HPDE6-E6E7 (cell line): Measurements from ENCODE around the gene GRIA3.

Source experiments
- DNase-seq: peaks from one replicate; pipeline ENCODE4 v3.0.0; 2011; ENCODE audit warnings: missing footprints; ENCODE audit errors: extremely low spot score

The GRIA3 gene

DNA sequence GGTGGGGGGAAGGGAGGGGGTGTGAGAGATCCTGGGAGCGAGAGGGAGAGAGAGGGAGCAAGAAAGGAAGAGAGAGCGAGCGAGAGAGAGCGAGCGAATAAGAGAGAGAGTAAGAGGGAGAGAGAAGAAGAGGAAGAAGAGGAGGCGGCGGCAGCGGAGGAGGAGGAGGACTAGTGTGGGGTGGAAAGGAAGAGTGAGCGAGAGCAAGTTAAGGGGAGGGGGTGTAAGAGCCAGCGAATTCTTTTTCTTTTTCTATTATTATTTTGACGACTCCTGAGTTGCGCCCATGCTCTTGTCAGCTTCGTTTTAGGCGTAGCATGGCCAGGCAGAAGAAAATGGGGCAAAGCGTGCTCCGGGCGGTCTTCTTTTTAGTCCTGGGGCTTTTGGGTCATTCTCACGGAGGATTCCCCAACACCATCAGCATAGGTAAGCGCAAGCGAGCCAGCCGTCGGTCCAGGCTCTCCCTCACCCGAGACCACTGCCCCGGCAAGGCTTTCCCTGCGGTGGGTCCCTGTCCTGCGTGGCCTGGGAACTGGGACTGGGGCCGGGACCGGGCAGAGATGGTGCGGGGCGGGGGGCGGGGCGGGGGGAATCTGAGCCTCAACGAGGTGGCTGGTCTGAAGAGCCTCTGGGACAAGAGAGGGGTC, at the start of gene GRIA3:
Gene GRIA3, plus strand, starts transcription at position 60 of the 647 bp plus-strand sequence. Its CDS starts 258 bp downstream, at position 318.
- DNase-seq: no peak

DNA sequence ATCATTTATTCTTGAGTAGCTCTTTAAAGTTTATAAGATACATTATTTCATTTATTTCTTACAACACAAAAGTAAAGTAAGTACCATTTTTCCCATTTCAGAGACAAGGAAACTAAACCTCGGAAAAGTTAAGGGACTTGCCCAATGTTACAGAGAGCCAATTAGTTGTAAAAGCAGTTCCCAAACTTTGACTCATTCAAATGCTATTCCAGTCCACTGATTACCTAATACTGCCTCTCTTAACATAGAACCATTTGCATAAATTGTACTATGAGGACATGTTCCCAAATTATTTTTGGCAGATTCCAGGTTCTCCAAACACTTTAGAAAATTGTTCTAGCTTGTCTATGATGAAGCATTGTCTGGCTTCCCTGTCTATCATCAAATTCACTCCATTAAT, 45.6 kb upstream of the GRIA3 start:
- no peak for DNase-seq

GRCh38 chrX:123140454-123140853, 43.6 kb upstream of the GRIA3 start:
- DNase-seq: no peak

DNA sequence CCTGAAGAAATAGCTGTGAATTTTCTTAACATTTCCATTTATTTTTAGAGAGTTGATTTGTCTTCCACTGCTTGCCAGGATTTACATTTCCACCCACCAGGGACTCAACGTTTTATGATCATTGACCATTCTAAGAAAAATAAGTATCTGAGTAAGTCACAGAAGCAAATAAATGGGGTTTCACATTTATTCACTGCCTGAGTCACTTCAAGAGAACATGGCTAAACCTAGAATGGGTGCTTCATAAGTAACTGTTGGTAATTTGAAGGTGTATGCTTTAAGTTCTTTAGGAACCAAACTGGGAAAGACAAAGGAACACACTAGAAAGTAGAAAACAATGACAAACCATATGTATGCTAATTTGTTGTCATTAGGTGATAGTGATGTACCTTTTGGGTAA, 43.2 kb upstream of the GRIA3 start:
- DNase-seq: no peak

GRCh38 chrX:123153846-123154335, 30.2 kb upstream of the GRIA3 start:
- no peak for DNase-seq

DNA sequence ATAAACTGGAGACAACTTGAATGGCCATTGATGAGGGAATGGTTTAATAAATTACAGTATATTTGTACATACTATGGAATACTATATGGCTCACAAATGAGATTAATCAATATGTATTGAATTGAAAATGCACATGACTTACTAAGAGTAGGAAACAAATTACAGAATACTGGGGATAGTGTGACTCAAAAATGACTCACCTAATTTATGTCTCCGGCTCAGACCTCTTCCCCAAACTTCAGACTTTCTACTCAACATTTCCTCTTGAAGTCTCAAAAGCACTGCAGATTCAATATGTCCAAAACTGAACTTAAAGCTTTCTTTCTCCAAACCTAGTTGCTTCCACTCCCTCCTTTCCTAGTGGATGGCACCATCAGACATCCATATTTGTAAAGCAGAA, 28.8 kb upstream of the GRIA3 start:
- no peak for DNase-seq

DNA sequence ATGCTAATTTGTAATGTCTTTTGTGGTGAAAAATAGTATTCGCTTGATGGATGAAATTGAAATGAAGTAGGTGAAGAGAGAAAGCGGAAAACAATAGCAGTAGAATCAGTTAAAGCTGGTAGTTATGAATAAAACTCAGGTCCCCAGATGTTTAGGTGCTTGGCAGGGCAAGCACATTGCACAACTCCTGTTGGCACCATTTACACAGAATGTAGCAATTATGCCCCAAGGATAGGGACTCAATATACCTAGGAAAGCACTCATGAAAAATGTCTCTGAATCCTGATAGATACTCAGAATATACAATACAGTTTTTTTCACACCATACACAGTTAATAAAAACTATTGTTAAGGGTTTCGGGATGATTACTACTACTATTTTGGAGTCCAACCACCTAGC, 26.5 kb upstream of the GRIA3 start:
- no peak for DNase-seq

DNA sequence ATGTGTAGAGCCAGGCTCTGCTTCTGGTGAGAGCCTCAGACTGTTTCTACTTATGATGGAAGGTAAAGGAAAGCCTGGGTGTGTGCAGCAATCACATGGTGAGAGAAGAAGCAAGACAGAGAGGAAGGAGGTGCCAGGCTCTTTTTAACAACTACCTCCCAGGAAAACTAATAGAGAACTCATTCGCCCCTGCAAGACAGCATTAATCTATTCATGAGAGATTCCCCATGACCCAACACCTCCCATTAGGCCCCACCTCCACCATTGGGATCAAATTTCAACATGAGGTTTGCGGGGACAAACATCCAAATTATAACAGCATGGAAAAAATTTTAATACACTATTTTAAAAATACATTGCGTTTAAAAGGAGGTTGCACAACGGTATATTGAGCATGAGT, 24.7 kb upstream of the GRIA3 start:
- DNase-seq: no peak

GRCh38 chrX:123167621-123168020, 16.5 kb upstream of the GRIA3 start:
- no peak for DNase-seq

GRCh38 chrX:123169247-123169901, 14.7 kb upstream of the GRIA3 start:
- DNase-seq: peak; percentile 25

DNA sequence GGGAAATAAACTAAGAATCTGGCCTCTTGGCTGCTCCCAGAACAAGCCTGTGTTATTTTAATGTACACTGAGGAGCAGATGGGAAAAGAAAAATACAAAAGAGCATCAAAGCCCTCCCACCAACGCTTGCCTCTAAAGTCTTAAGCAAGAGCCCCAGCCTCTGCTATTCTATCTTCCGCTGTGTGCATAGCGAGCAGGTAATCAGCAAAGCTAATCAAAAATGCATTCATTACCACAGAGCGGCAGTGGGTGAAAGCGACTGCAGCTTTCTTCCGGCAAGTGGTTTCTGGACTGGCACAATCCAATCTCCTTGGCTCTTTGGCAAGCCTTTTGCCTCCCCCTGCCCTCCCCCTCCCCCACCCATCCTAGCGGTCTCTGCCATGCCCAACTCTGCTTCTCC, 13.5 kb upstream of the GRIA3 start:
- no peak for DNase-seq

GRCh38 chrX:123171781-123172180, 12.3 kb upstream of the GRIA3 start:
- no peak for DNase-seq

DNA sequence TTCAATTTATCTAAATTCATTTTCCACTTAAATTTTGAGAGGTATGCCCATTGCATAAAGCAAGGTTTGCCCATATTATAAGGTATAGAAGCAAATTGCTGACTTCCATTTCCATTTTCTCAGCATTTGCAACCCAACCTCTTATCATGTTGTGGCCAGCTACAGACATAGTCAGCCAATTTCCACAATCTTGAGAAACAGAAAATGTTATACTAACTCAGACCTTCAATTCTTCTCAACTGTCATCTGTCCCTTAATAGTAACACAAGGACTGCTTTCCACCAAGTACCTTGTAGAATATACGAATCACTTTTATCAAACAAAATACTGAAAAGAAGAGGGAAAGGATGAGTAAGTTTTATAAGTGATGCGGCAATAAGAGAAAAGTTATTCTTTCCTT, 11.2 kb upstream of the GRIA3 start:
- DNase-seq: no peak

DNA sequence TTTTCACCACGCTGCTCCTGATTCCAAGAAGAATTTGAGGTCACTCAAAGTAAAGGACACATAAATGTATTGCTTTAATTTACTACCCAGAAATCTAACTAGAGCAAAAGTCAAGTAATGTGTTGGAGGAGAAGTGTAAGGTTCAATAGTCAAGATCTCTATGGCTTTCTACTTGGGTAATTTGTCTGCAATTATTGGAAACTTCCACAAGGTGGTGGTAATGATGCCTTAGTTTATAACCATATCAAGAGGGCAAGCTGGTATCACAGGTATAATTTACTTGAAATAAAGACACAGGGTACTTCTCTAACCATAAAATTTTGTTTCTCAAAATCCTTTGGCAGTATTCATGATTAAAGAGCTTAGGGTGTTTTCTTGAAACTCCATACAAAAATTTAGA, 10.2 kb upstream of the GRIA3 start:
- DNase-seq: no peak

DNA sequence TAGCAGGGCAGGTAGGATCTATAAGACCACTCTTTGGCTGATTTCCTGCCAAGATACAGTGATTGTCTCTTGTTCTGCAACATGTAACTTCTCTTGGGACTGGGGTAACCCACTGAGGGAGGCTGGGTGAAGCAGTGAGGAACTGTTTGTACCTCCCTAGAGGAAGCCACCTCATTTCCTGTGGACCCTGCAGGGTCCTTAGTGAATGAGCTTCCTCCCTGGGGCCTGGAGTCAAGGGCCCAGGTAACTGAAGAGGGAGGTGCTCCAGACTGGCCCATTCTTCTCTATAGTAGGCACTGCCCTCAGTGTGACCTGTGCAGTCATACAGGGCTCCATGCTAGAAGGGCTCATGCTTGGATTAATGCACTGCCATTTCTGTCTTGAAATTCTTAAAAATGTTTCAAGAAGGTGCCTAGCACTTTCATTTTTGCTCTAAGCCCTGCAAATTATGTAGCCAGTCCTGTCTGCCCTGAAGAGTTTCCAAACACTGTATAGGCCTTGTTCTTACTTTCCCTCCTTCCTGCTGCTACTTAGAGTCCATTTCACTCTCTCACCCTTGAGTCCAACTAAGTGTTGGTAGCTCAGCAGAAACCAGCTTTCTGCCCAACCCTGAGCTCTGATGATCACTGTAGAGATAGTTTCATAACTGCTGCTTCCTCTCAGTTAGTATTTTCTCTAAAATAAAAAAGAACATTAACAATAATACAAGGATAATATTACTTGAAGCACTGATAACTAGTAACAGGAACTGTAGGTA, 8.5 kb upstream of the GRIA3 start:
- no peak for DNase-seq

GRCh38 chrX:123181233-123181914, 2.7 kb upstream of the GRIA3 start:
- no peak for DNase-seq

GRCh38 chrX:123184866-123185276, 793 bp downstream of the GRIA3 start:
- DNase-seq: no peak

DNA sequence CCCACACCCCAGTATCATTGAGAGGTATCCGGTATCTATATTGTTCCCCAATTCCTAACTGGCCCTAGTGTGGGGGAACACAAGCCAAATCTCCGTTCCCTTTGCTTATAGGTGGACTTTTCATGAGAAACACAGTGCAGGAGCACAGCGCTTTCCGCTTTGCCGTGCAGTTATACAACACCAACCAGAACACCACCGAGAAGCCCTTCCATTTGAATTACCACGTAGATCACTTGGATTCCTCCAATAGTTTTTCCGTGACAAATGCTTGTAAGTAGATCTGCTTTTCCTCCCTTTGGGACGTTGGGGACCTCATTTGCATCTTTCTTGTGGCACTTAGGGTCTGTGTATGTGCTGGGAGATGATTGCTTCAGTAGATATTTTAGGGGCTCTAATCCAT, 1.6 kb downstream of the GRIA3 start:
- no peak for DNase-seq

DNA sequence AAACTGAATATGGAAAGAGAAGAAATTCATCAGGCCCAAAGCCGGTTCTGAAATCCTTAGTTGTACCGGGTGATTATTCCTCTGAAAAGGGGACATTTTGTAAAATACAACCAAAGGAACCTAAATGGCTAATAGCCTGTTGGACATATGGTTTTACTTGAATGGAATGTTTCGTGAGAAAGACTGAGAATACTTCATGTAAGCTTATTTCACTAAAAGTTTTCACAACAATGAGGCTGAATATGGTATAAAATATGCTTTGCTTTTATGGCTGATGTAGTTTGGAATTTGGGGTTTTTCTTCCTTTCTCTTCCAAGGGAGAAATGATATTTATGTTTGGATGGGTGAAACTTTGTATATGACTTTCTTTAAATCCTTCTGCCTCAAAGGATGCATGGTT, 2.7 kb downstream of the GRIA3 start:
- DNase-seq: no peak

DNA sequence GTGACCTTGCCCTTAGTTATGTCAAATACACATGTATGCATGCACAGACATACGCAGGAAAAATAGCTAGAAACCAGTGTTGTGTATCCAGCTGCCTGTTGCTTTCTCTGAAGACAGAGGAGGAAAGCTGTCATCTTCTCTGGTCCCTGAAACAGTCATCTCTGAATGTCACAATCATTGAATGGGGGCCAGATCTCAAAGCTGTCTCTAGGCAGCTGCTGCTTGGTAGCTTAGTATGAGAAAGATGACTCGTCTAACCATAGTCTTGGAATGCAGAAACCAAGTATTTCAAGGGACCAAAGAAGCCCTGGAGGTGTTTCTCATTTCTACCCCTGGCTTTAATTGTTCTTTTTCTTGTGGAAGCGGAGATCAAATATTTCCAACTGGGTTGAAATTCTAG, 4.0 kb downstream of the GRIA3 start:
- no peak for DNase-seq

GRCh38 chrX:123189338-123189737, 5.3 kb downstream of the GRIA3 start:
- no peak for DNase-seq

DNA sequence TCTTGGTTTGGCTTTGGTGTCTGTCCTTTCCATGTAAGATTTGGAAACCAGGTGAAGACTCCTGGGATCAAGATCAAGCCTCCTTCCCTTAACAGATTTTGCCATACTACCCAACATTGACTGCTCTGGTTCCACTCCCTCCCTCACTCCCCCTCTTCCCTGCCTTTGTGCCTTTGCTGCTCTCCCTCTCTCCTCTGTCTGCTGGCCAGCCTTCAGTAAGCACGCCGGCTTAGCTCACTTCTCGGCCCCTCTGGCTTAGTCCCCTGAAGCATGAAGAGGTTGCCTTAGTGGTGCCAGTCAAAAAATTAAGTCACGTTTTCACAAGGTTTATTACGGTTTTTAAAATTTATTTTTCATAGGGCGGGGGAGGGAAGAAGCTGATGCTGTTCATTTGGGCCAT, 6.0 kb downstream of the GRIA3 start:
- DNase-seq: no peak
